Ovary (tissue), 9 donors: ENCODE results near the gene HPS1. TPM values are rescaled to one million over a fixed set of nuclear protein-coding genes. Genes with fewer than 3 reads are reported as not detected.

ENCODE experiments used
- DNase-seq, 5 donors: peaks; one replicate each; pipeline ENCODE4 v3.0.0-alpha.2; 2019 to 2020
- H3K27ac ChIP-seq, 2 donors: fragments of 200-600 bp; one replicate each; pipeline versions ENCODE4 v1.5.1 to v1.8.0; 2019 to 2022
- H3K27me3 ChIP-seq: fragments of 200-600 bp; one replicate; pipeline ENCODE4 v1.8.0; 2022
- H3K36me3 ChIP-seq: fragments of 200-600 bp; sonication (generic); one replicate; pipeline ENCODE4 v1.5.1; 2019
- H3K4me1 ChIP-seq: one replicate; pipeline ENCODE4 v1.8.1; 2013; ENCODE audit warnings: mild to moderate bottlenecking, moderate library complexity; ENCODE audit not compliant: insufficient read depth
- H3K4me3 ChIP-seq: fragments of 200-600 bp; sonication (generic); one replicate; pipeline ENCODE4 v1.5.1; 2017
- H3K9me3 ChIP-seq, 2 donors: fragments of 200-600 bp in 1 of 2; sonication (generic) in 1 of 2; one replicate each; pipeline versions ENCODE4 v1.5.1 to v1.8.1; 2013 to 2019; ENCODE audit warnings: mild to moderate bottlenecking in 1 of 2, moderate library complexity in 1 of 2
- CTCF ChIP-seq, 3 donors: fragments of 450-650 bp in 2 of 3; fragments of 200-600 bp in 1 of 3; IDR thresholded peaks; one replicate each; pipeline versions ENCODE4 v1.5.1 to v1.8.0; 2016 to 2022; ENCODE audit warnings: antibody characterized with exemption in 3 of 3, mild to moderate bottlenecking in 1 of 3
- EP300 ChIP-seq: sonication (generic); formaldehyde crosslinking; IDR thresholded peaks from one replicate; pipeline ENCODE4 v1.6.1; 2017; ENCODE audit warnings: antibody characterized with exemption
- POLR2A ChIP-seq: fragments of 450-650 bp; IDR thresholded peaks from one replicate; pipeline ENCODE4 v1.6.1; 2017; ENCODE audit warnings: antibody characterized with exemption, mild to moderate bottlenecking, moderate library complexity
- WGBS, 3 donors: extraction: QIAGEN DNeasy Blood & Tissue Kit in 1 of 3; methylation state at CpG; one replicate each; pipeline versions ENCODE4 v1.1.5 to v1.1.7; 2013 to 2017; 5-methylcytosine and 5-hydroxymethylcytosine counted together
- intact Hi-C, 4 donors: fragments of 100-400 bp; cut with DNase I; formaldehyde crosslinking; loops; one replicate each; pipeline versions ENCODE4 v1.11.0 to v1.15.1; 2022 to 2023
- polyA plus RNA-seq, 2 donors: library from polyadenylated mRNA; stranded (reverse); fragments of 200-250 nt in 1 of 2; fragments of 350-450 nt in 1 of 2; fragmentation: Illumina TruSeq in 1 of 2; extraction: RNeasy Lipid Tissue Mini Kit (QIAGEN cat#74804) in 1 of 2; gene quantifications; one replicate each; pipeline ENCODE4 v1.2.3, GENCODE V29; 2013 to 2014
- total RNA-seq, 7 donors: library from RNA; depleted of rRNA in 2 of 7; stranded (reverse); fragments of >200 nt in 2 of 7; fragmentation: NEBNext Ultra II Directional in 3 of 7; extraction: Animal tissue kit (Norgen Biotek cat#: 25700) in 3 of 7; gene quantifications; one replicate each; pipeline versions ENCODE4 v1.1.0 to v1.2.4, GENCODE V29; 2016 to 2023
- donor health status: DM: no; HTN: no; CAD: no; lungs with moderate emphysema.
- donor health status: DM: no; HTN: no; CAD: no.
- donor health status: Bipolar disorder and iron deficiency.
- donor health status: DM: yes; HTN: yes; CAD: no.
- donor health status: DM: no; HTN: no; CAD: no.
- donor health status: DM: yes; HTN: yes; CAD: no.

Gene HPS1
- total and polyA plus RNA-seq, 9 donors, result 32.1 to 56.8 (median 38.3) TPM

GRCh38 chr10:98410135-98410743 lies 36.5 kb downstream of the HPS1 start:
- H3K27me3 ChIP-seq, result no peaks in the 10 kb centered on the region
- TF ChIP-seq EP300, result no peak
- no peak for TF ChIP-seq POLR2A
- no peak for TF ChIP-seq CTCF (IDR thresholded peaks at IDR 0.05)
- DNase-seq, result no peak
- H3K4me1 ChIP-seq, result peaks cover 16% of the 10 kb centered on the region
- intact Hi-C loops, result no loop called here
- H3K27ac ChIP-seq, result no peak overlapping the region
- H3K4me3 ChIP-seq, result no peak overlapping the region
- 81 to 99% (median 81%) methylated on average over 3 to 4 of the region's 4 CpGs for WGBS, 3 donors
- H3K36me3 ChIP-seq, result no peaks in the 10 kb centered on the region
- H3K9me3 ChIP-seq, result no peaks in the 10 kb centered on the region

- intact Hi-C loops, result no loop called here
- no peak for DNase-seq
- H3K27me3 ChIP-seq, result no peaks in the 10 kb centered on the region
- WGBS, 3 donors, result 91 to 95% (median 95%) methylated on average over 4 of the region's 4 CpGs
- TF ChIP-seq POLR2A, result no peak
- no peak for TF ChIP-seq EP300
- TF ChIP-seq CTCF (IDR thresholded peaks at IDR 0.05), result no peak
- H3K4me1 ChIP-seq, result peaks cover 11% of the 10 kb centered on the region
- no peak overlapping the region for H3K27ac ChIP-seq
- no peak overlapping the region for H3K4me3 ChIP-seq
- H3K36me3 ChIP-seq, result no peaks in the 10 kb centered on the region
- H3K9me3 ChIP-seq, result no peaks in the 10 kb centered on the region
Observed at GRCh38 chr10:98408799-98409198, 37.9 kb downstream of the HPS1 start.

GRCh38 chr10:98407744-98408241 lies 38.9 kb downstream of the HPS1 start:
- H3K4me3 ChIP-seq, result no peak overlapping the region
- no peaks in the 10 kb centered on the region for H3K36me3 ChIP-seq
- intact Hi-C loops, result no loop called here
- no peaks in the 10 kb centered on the region for H3K9me3 ChIP-seq
- TF ChIP-seq CTCF (IDR thresholded peaks at IDR 0.05), result no peak
- DNase-seq, result no peak
- H3K27me3 ChIP-seq, result no peaks in the 10 kb centered on the region
- no peak overlapping the region for H3K27ac ChIP-seq
- whole genome bisulfite sequencing, 3 donors, result 89 to 95% (median 90%) methylated on average over 17 to 18 of the region's 18 CpGs
- H3K4me1 ChIP-seq, result peaks cover 11% of the 10 kb centered on the region

- Histone ChIP-seq H3K36me3 (no peaks in the 10 kb centered on the region), H3K4me3 (no peak overlapping the region), H3K9me3 (no peaks in the 10 kb centered on the region), H3K27ac (no peak overlapping the region), H3K4me1 (peaks cover 11% of the 10 kb centered on the region), H3K27me3 (no peaks in the 10 kb centered on the region)
- no peak for DNase-seq
- intact Hi-C loops, result no loop called here
- 73 to 76% (median 75%) methylated on average over 23 of the region's 23 CpGs for WGBS, 3 donors
- no peak for TF ChIP-seq POLR2A
- TF ChIP-seq EP300, result no peak
- no peak for TF ChIP-seq CTCF (IDR thresholded peaks at IDR 0.05)
Observed at GRCh38 chr10:98407017-98407743, 39.6 kb downstream of the HPS1 start.
